Cardiac muscle cell (in vitro differentiated cells and primary cell): Measurements from ENCODE around the gene ZSWIM7. TPM values are rescaled to one million over a fixed set of nuclear protein-coding genes. Genes with fewer than 3 reads are reported as not detected.

Experiments used
- DNase-seq, 2 donors: peaks; one replicate each; pipeline versions ENCODE4 v3.0.0 to v3.0.0-alpha.2; 2010 to 2017; ENCODE audit warnings: low read depth in 1 of 2, low spot score in 1 of 2
- H3K27ac ChIP-seq: fragments of 200-600 bp; sonication (generic); 2 replicates; pipeline ENCODE4 v1.5.1; 2016
- H3K27me3 ChIP-seq: fragments of 200-600 bp; sonication (generic); 2 replicates; pipeline ENCODE4 v1.6.0; 2016; ENCODE audit warnings: control low read depth
- H3K36me3 ChIP-seq: fragments of 200-600 bp; sonication (generic); 2 replicates; pipeline ENCODE4 v1.5.1; 2016; ENCODE audit warnings: control low read depth
- H3K4me1 ChIP-seq: fragments of 200-600 bp; sonication (generic); 2 replicates; pipeline ENCODE4 v1.8.1; 2017; ENCODE audit warnings: low read depth, mild to moderate bottlenecking, mixed run types
- H3K4me3 ChIP-seq: fragments of 200-600 bp; sonication (generic); 2 replicates; pipeline ENCODE4 v1.5.1; 2016; ENCODE audit warnings: mild to moderate bottlenecking
- H3K9me3 ChIP-seq: fragments of 200-600 bp; sonication (generic); 2 replicates; pipeline ENCODE4 v1.5.1; 2017; ENCODE audit warnings: low read depth, mild to moderate bottlenecking, control low read depth
- polyA plus RNA-seq: library from polyadenylated mRNA; unstranded; fragments of >200 nt; fragmentation: Nextera tagmentation; extraction: Ambion mirVana; gene quantifications from 2 replicates; pipeline ENCODE4 v1.2.1, GENCODE V29; 2016
- total RNA-seq: library from RNA; depleted of rRNA; stranded (reverse); fragments of >200 nt; gene quantifications from 2 replicates; pipeline ENCODE4 v1.2.3, GENCODE V29; 2016
- TF ChIP-seq, protein P1 (sequence below): IDR thresholded peaks from 2 replicates; pipeline ENCODE4 v1.5.1; 2012; ENCODE audit warnings: low read depth, mild to moderate bottlenecking, low read length

Gene ZSWIM7
- total and polyA plus RNA-seq, 2 experiments from 2014 or later: 28.1 to 84.7 TPM

DNA sequence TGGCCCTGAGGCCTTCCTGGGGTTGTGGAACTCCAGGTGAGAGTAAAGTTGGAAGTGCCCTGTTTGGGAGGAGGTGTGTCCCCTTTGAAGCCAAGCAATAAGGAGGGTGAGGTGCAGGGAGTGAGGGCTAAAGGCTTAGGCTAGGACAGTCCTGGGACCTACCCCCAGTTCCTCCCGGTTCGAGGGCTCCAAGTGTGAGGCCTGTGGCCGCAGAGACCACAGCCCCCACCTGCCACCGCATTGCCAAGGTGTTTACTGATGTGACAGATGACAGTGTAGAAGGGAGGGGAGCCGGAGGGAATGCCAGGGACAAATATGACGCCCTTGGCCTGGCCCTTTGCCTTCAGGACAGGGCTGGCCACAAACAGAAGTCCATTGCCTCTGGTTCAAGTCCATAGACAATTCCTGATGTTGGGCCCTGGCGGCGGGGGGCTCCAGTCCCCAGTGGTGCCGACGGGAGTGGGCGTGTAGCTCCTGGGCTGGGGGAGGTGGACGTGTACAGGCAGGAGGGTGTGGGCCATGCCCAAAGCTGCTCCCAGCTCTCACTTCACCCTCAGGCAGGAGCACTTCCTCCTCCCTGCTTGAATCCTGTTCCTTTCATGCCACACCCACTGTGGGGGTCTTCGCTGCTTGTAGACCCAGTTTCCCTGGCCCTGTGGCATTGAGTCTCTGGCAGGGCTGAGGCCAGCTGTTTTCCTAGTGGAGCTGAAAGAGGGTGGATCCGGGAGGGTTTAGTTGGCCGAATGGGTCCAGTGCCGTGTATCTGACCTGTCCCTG lies 51.3 kb downstream of the ZSWIM7 start:
- Histone ChIP-seq H3K4me1 (peaks cover 3% of the 10 kb centered on the region), H3K36me3 (no peaks in the 10 kb centered on the region), H3K4me3 (no peak overlapping the region), H3K27ac (no peak overlapping the region), H3K9me3 (no peaks in the 10 kb centered on the region), H3K27me3 (peaks cover 35% of the 10 kb centered on the region)
- DNase-seq: no peak
- TF ChIP-seq, protein P1, sequence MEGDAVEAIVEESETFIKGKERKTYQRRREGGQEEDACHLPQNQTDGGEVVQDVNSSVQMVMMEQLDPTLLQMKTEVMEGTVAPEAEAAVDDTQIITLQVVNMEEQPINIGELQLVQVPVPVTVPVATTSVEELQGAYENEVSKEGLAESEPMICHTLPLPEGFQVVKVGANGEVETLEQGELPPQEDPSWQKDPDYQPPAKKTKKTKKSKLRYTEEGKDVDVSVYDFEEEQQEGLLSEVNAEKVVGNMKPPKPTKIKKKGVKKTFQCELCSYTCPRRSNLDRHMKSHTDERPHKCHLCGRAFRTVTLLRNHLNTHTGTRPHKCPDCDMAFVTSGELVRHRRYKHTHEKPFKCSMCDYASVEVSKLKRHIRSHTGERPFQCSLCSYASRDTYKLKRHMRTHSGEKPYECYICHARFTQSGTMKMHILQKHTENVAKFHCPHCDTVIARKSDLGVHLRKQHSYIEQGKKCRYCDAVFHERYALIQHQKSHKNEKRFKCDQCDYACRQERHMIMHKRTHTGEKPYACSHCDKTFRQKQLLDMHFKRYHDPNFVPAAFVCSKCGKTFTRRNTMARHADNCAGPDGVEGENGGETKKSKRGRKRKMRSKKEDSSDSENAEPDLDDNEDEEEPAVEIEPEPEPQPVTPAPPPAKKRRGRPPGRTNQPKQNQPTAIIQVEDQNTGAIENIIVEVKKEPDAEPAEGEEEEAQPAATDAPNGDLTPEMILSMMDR: no peak

DNA sequence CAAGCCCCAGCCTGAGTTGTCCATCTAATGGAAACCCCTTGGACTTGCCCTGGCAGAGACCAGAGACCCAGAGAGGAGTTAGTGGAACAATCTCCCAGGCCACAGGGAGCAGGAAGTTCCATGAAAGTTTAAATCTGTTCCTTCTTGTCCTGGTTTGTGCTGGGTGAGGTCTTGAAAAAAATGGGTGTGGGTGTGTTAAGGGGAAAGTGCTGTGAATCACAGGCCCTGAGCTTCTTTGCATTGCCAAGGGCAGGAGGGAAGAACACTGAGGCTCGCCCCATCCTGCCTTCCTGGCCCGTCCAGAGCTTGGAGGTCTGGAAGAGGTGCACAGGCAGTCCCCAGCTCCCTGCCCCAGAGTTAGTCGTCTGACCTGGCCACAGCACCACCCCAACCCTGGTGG lies 52.2 kb downstream of the ZSWIM7 start:
- Histone ChIP-seq H3K4me3 (no peak overlapping the region), H3K36me3 (no peaks in the 10 kb centered on the region), H3K9me3 (no peaks in the 10 kb centered on the region), H3K4me1 (peaks cover 3% of the 10 kb centered on the region), H3K27ac (no peak overlapping the region), H3K27me3 (peaks cover 35% of the 10 kb centered on the region)
- peak in 1 of 2 donors; percentile 51 for DNase-seq
- TF ChIP-seq, protein P1: no peak

DNA sequence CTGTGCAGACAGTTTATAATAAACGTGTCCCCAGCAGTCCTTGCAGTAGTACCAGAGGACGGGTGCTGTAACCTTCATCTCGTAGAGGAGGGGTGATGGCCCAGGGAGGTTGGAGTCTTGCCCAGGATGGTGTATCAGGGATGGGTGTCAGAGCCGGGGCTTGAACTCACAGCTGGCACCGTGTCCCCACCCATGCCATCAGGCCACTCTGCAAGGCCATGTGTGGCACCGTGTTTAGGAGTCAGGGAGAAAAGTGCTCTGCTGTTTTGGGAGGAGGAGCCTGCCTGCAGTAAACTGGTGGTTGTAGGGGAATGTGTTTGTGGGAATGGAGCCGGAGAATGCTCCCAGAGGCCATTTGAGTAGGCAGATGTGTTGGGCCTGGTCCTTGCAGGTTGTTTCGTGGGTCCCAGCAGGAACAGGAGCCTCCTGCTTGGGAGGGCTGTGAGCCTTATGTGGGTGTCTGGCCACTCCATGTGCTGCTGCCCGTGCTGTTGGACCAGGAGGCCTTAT lies 52.8 kb downstream of the ZSWIM7 start:
- H3K9me3 ChIP-seq: no peaks in the 10 kb centered on the region
- no peaks in the 10 kb centered on the region for H3K36me3 ChIP-seq
- no peak overlapping the region for H3K27ac ChIP-seq
- H3K4me3 ChIP-seq: no peak overlapping the region
- H3K4me1 ChIP-seq: peaks cover 3% of the 10 kb centered on the region
- peak in 1 of 2 donors; percentile 45 for DNase-seq
- TF ChIP-seq, protein P1: no peak
- H3K27me3 ChIP-seq: peaks cover 35% of the 10 kb centered on the region

DNA sequence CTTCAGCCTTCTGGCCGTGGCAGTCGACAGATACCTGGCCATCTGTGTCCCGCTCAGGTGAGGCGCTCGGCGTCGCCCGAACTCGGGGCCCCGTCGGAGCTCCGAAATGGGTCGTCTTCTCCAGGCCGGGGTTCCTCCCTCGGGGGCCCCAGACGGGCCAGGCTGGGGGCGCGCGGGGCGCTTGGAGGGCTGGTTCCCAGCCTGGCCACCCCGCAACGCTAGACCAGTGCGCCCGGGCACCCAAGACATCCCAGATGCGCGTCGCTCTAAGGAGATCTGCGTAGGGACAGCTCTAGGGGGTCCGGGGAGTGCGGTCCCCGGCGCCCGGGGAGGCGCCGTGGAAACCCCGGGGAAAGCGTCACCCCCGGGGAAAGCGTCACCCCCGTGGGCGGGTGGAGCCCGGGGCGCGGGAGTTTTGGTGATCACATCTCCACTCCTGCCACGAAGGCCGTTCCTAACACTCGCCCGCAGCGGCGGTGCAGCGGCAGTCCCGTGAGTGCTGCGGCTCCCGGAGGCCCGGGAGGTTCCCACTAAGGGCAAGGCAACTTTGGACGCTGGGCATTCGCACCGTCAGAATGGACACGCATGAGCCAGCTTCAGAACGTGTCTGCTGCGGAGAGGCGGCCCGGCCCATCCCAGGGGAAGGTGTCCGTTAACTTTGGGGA lies 53.8 kb downstream of the ZSWIM7 start:
- no peak overlapping the region for H3K27ac ChIP-seq

DNA sequence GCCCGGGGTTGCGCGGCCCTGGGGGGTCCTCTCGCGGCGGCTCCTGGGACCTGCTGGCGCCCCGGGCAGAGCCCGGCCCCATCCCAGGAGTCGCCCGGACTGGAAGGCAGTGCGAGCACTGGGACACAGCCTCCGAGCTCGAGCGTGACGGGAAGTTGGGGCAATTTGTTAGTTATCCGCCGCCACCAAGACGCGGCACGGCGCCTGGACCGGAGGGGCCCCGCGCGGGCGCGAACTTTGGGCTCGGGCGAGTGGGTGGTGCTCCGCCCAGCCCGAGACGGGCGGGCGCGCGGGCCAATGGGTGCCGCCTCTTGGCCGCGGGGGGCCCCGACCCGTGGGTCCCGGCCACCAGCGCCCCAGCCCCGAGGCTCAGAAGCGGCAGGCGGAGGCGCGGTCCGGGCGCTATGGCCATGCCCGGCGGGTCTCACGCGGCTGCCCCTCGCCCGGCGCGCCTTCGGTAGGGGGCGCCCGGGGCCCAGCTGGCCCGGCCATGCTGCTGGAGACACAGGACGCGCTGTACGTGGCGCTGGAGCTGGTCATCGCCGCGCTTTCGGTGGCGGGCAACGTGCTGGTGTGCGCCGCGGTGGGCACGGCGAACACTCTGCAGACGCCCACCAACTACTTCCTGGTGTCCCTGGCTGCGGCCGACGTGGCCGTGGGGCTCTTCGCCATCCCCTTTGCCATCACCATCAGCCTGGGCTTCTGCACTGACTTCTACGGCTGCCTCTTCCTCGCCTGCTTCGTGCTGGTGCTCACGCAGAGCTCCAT lies 54.6 kb downstream of the ZSWIM7 start, which contains the start of gene ADORA2B:
TSS of gene ADORA2B (plus strand) at position 372 of the 768 bp plus-strand sequence. CDS start at position 491, 119 bp downstream.
- H3K27ac ChIP-seq: no peak within 1 kb of the TSS

More for the DNA sequence above, 53.8 kb downstream of the ZSWIM7 start:
- Histone ChIP-seq H3K4me1 (peaks cover 3% of the 10 kb centered on the region), H3K36me3 (no peaks in the 10 kb centered on the region), H3K4me3 (peak overlapping the region; percentile 64), H3K9me3 (no peaks in the 10 kb centered on the region), H3K27me3 (peaks cover 35% of the 10 kb centered on the region)
- TF ChIP-seq, protein P1: no peak
- DNase-seq: peak; percentile 42 to 45

More for the DNA sequence above, 54.6 kb downstream of the ZSWIM7 start, which contains the start of gene ADORA2B:
- Histone ChIP-seq H3K36me3 (no peaks in the 10 kb centered on the region), H3K9me3 (no peaks in the 10 kb centered on the region), H3K27me3 (peaks cover 35% of the 10 kb centered on the region), H3K4me1 (peaks cover 3% of the 10 kb centered on the region), H3K4me3 (peak within 1 kb of the TSS; percentile 64)
- TF ChIP-seq, protein P1: peak; percentile 55
- peak; percentile 84 to 89 for DNase-seq
